ENCODE results near the gene EML4. TPM values are rescaled to one million over a fixed set of nuclear protein-coding genes. Genes with fewer than 3 reads are reported as not detected.

The EML4 gene
- total and polyA plus RNA-seq, 4 donors, result 22.6 to 85.8 (median 54.4) TPM

DNA sequence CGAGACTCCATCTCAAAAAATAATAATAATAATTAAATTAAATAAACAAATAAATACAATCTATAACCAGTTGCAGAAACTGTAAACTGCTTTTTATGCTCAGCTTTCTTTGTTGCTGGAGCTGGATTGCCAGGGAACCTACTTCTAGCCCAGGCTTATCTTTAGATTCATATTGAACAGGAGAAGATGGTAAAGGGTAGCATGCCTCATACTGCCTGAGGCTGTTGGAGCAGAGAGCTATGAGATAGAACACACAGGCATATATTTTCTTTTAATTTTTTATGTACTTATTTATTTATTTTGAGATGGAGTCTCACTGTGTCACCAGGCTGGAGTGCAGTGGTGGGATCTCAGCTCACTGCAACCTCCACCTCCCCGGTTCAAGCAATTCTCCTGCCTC, 28.7 kb upstream of the EML4 start:
- no peak for ATAC-seq (ENCODE audit: insufficient read depth, low FRiP score)
- H3K27ac ChIP-seq (ENCODE audit: low read depth in 1 of 2, low read length in 1 of 2), result no peak overlapping the region
- whole genome bisulfite sequencing, 2 donors, result 99 to 100% methylated on average over 2 of the region's 2 CpGs

DNA sequence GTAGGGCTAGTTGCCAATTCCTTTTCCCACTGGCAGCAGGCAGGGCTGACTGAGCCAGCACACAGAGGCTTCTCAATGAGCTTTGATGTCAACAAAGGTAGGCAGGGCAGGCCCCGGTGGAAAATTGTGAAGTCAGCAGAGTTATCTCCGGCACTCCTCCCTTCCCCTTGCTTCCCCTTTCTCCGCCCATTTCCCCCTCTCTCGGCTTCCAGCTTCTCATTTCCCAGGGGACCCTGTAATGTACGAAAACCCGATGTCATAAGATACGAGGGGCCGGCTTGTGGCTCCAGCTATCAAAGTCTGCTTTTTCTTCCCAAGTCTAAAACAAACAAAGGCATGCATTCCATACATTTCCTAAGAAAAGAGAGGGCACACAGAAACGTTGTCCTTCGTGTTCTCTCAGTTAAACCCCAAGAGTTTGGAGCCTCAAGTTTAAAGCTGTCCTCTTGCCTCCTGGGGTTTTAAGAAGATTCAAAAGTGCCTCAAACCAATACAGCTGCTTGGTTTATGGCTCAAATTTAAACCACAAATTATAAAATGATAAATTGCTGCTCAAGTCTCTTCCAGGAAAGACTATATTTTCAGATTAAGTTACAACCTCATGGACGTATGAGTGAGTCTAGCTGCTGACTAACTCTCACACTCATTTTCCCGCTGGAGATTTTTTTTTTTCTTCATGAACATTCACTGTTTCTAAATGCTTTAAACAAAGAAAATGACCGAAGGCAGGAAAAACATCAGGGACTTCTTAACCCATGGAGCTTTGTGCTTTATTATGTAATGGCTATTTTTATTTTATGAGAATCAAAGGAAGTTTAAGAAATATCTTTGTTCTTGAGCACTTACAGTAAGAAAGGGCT, 27.2 kb upstream of the EML4 start:
- no peaks in the 10 kb centered on the region for H3K36me3 ChIP-seq (ENCODE audit: control insufficient read depth in 4 of 4, insufficient read depth in 4 of 4, low read length in 4 of 4)
- peak overlapping the region; percentile 52 to 89 for H3K9ac ChIP-seq (ENCODE audit: insufficient read depth in 1 of 2, low read length in 2 of 2)
- peak overlapping the region; percentile 35 to 82 for H3K27ac ChIP-seq (ENCODE audit: low read depth in 1 of 2, low read length in 1 of 2)
- 3% methylated on average over 13 of the region's 13 CpGs for WGBS, 2 donors
- H3K9me3 ChIP-seq (ENCODE audit: control insufficient read depth in 4 of 4, insufficient read depth in 3 of 4, low read length in 3 of 4), result peaks cover 0 to 2% (median 0%) of the 10 kb centered on the region in 4 donors
- ATAC-seq (ENCODE audit: insufficient read depth, low FRiP score) (peak; percentile 59), DNase-seq (peak; percentile 80 to 92 (median 89))
- H3K27me3 ChIP-seq (ENCODE audit: control insufficient read depth in 3 of 3, insufficient read depth in 3 of 3, low read length in 2 of 3), result no peaks in the 10 kb centered on the region
- H3K4me3 ChIP-seq, result no peak overlapping the region
- TF ChIP-seq, protein P1, sequence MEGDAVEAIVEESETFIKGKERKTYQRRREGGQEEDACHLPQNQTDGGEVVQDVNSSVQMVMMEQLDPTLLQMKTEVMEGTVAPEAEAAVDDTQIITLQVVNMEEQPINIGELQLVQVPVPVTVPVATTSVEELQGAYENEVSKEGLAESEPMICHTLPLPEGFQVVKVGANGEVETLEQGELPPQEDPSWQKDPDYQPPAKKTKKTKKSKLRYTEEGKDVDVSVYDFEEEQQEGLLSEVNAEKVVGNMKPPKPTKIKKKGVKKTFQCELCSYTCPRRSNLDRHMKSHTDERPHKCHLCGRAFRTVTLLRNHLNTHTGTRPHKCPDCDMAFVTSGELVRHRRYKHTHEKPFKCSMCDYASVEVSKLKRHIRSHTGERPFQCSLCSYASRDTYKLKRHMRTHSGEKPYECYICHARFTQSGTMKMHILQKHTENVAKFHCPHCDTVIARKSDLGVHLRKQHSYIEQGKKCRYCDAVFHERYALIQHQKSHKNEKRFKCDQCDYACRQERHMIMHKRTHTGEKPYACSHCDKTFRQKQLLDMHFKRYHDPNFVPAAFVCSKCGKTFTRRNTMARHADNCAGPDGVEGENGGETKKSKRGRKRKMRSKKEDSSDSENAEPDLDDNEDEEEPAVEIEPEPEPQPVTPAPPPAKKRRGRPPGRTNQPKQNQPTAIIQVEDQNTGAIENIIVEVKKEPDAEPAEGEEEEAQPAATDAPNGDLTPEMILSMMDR (IDR thresholded peaks at IDR 0.05; ENCODE audit: control extremely low read depth, extremely low read depth), result no peak
- peaks cover 0 to 40% (median 22%) of the 10 kb centered on the region in 5 donors for H3K4me1 ChIP-seq (ENCODE audit: control insufficient read depth in 5 of 5, insufficient read depth in 5 of 5, low read length in 5 of 5)

More for the DNA sequence above, 28.7 kb upstream of the EML4 start:
- Histone ChIP-seq H3K9ac (ENCODE audit: insufficient read depth in 1 of 2, low read length in 2 of 2) (no peak overlapping the region), H3K4me1 (ENCODE audit: control insufficient read depth in 5 of 5, insufficient read depth in 5 of 5, low read length in 5 of 5) (peaks cover 0 to 43% (median 22%) of the 10 kb centered on the region in 5 donors), H3K36me3 (ENCODE audit: control insufficient read depth in 4 of 4, insufficient read depth in 4 of 4, low read length in 4 of 4) (no peaks in the 10 kb centered on the region), H3K4me3 (no peak overlapping the region), H3K27me3 (ENCODE audit: control insufficient read depth in 3 of 3, insufficient read depth in 3 of 3, low read length in 2 of 3) (no peaks in the 10 kb centered on the region), H3K9me3 (ENCODE audit: control insufficient read depth in 4 of 4, insufficient read depth in 3 of 4, low read length in 3 of 4) (peaks cover 0 to 2% (median 0%) of the 10 kb centered on the region in 4 donors)
- TF ChIP-seq, protein P1 (IDR thresholded peaks at IDR 0.05; ENCODE audit: control extremely low read depth, extremely low read depth), result no peak
- no peak for DNase-seq

DNA sequence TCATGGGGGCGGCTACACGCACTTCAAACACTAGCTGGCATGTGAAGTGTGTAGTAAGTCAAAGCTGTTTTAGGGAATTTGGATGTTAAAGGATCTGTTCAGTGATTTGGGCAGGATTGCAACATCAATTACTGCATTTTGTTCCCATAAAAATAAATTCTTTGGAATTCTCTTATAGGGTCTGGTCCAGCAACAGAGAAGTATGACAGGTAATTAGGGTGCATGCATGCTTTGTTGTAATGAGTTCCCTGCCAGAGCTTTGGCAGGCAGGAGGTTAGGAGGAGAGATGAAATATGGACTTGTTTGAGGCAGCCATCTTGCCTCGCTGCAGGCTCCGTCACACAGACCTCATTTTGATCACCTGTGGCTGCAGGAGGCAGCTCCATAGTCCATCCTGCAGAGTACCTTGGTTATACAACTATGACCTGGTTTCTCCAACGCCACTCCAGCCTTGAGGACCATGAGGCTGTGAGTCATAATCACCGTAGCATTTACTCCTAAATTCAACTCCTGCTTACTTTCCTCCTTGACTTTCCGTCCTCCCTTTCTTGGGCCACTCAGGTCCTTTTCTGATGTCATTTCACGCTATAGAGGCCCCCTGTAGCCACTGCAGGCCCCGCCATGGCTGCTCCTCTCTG, 26.5 kb upstream of the EML4 start:
- peaks cover 0 to 2% (median 0%) of the 10 kb centered on the region in 4 donors for H3K9me3 ChIP-seq (ENCODE audit: control insufficient read depth in 4 of 4, insufficient read depth in 3 of 4, low read length in 3 of 4)
- ATAC-seq (ENCODE audit: insufficient read depth, low FRiP score), result peak; percentile 53
- peak overlapping the region; percentile 52 to 89 for H3K9ac ChIP-seq (ENCODE audit: insufficient read depth in 1 of 2, low read length in 2 of 2)
- no peaks in the 10 kb centered on the region for H3K36me3 ChIP-seq (ENCODE audit: control insufficient read depth in 4 of 4, insufficient read depth in 4 of 4, low read length in 4 of 4)
- H3K27ac ChIP-seq (ENCODE audit: low read depth in 1 of 2, low read length in 1 of 2), result peak overlapping the region in 1 of 2 donors; percentile 79
- no peak overlapping the region for H3K4me3 ChIP-seq
- TF ChIP-seq, protein P1 (IDR thresholded peaks at IDR 0.05; ENCODE audit: control extremely low read depth, extremely low read depth), result no peak
- peaks cover 3 to 47% (median 27%) of the 10 kb centered on the region in 5 donors for H3K4me1 ChIP-seq (ENCODE audit: control insufficient read depth in 5 of 5, insufficient read depth in 5 of 5, low read length in 5 of 5)
- peak in 1 of 3 donors; percentile 70 for DNase-seq
- H3K27me3 ChIP-seq (ENCODE audit: control insufficient read depth in 3 of 3, insufficient read depth in 3 of 3, low read length in 2 of 3), result no peaks in the 10 kb centered on the region
- WGBS, 2 donors, result 53 to 61% methylated on average over 9 of the region's 9 CpGs
